ENCODE results near the gene FIGNL2.

The FIGNL2 gene

DNA sequence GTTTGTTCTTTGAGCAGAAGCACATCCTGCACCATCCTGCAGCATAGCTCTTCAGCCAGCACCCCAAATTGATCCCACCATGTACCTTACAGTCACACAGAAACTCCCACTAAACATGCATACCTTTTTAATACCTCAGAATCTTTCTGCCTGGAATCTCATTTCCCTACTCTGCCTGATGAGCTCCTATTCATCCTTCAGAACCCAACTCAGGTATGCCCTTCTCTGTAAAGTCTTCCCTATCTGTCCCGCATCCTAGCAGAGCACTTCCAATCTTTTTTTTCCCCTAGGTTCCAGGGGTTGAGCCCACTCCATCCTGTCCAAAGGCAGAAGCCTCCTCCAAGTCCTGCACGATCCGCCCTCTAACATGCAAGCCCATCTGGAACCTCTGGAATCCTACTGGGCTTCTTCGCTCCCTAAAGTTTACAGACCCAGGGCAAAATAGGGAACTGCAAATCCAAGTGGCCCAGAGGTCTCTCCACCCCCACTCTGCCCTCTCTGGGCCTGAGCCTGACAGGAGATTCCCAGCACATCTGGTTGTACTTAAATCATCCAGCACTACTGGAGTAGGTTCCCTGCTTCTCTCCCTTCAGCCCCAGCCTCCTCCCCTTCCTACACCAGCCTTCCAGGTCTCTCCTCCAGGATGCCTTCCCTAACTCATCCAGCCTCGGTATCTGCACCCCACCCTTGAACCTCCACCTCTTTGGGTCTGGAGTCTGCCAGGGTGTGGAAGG lies 4.1 kb upstream of the FIGNL2 start:
- no peak for DNase-seq

GRCh38 chr12:51851413-51852124 lies 3.1 kb upstream of the FIGNL2 start:
- no peak for DNase-seq

DNA sequence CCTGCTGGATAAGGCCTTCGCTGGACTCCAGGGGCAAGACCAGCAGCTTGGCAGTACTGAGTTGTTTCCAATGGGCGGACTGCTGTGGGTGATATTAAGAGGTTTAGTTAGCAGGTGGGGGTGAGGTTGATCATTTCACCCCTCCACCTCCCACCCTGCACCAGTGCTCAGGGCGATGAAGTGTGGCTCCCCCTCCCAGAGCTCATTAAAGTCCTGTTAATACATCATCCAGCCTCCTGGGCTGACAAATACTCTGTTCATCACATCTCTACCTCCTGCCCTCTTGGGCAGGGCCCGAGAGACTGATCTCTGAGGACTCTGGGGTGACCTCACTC lies 2.4 kb upstream of the FIGNL2 start:
- no peak for DNase-seq

DNA sequence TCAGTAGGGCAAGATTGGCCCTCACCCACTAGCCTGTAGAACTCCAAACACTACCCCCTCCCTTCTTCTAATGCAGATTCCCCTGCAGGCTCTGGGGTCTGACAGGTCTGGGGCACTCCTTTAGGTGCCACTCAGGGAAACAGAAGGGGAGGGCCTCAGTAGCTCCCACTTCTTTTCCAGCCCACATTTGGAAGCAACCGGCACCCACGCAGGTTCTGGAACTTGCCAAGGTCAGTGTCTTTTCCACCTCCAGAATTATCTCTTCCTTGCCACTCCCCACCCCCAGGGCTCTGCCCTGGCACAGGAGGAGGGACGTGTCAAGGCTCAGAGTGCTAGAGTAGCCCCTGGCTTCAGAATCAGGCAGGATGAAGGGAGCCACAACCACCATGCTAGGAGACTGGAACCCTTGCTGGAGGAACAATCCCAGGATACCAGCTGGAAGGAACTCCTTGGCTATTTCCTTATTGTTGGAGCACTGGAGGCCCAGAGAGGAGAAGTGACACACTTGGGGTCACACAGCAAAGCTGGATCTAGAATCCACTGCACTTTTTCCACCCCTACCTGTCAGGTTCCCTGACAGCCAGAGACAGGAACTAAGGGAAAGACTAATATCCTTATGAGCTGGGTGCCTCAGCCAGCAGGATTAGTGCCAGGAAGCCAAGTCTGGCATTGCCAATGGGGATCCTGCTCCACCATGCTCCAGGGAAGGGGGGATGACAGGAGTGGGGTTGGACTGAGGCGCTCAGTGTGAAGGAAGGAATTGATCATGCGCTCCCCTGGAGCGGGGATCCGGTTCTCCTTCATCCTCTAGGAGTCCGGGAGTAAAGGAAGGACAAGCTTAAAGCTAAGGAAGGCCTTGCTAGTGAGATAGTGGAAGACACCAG lies 1.8 kb upstream of the FIGNL2 start:
- DNase-seq, result no peak

- no peak for DNase-seq
Measured at GRCh38 chr12:51848841-51849735, 570 bp upstream of the FIGNL2 start.

GRCh38 chr12:51847643-51848325 lies 734 bp downstream of the FIGNL2 start:
- no peak for DNase-seq

DNA sequence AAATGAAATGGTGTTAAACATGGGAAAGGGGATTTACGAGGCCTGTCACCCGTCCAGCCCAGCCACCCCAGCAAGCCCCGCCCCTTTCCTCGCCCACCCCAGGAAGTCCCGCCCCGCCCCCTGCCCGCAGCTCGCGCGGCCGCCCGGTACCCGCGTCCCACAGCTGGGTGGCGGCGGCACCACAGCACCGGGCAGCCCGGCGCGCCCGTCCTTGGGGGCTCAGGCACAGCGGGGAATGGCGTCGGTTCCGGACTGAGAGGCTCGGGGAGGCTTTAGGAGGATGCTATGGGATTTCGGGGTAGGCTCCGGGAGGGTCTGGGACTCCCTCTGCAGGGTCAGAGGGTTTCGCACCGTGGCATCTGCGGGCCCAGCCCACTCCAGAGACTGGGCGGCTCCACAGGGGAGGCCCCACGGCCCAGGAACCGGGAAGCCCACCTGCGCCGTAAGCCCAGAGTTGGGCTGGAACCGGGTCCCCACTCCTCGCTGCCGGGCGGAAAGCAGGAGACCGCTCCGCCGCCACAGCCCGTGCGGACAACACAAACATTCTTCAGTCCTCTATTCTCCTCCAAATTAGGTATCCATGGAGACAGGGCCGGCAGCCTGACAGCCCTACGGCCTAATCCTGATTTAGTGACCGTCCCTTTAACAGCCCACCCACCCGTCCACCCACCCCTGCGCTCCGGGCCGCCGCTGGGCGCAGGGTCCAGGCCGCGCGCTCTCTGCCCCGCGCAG lies 1.4 kb downstream of the FIGNL2 start:
- DNase-seq, result no peak

GRCh38 chr12:51846271-51846691 lies 2.2 kb downstream of the FIGNL2 start:
- DNase-seq, result no peak

DNA sequence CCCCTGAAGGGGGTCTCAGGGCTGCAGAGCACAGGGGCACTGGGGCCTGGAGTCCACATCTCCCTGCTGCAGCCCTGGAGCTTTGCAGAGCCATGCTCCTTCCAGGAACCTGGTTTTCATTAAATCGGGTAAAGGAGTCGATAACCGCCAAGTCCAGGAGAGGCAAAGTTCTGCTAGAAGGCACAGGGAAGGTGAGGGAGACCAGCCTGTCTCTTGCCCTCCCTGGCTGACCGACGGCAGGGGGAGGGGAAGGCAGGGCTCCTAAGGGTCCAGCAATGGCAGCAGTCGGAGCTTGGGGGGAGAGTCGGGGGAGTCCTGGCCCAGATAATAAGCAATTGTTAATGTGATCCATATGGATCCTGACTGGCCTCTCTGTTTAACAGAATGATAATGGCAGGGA lies 3.0 kb downstream of the FIGNL2 start:
- no peak for DNase-seq

- no peak for DNase-seq
Measured at GRCh38 chr12:51844854-51845253, 3.7 kb downstream of the FIGNL2 start.

DNA sequence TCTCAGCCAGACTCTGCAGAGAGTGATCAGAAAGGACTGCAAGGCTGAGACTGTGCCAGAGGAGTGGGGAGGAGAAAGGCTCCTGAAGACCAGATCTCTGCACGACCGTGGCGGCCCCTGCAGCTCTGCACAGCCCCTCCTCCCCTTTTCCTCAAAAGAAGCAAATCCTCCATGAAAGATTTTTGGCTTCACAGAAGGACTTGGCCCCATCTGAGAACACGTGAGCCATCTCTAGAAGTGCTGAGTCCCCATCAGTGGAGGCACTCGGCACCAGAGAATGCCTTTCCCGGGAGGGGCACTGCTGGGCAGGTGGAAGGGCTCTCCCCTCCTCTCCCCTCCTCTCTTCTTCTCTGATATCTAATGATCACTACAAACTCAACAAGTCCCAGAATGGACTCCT lies 6.8 kb downstream of the FIGNL2 start:
- DNase-seq, result no peak

GRCh38 chr12:51840966-51841365 lies 7.6 kb downstream of the FIGNL2 start:
- DNase-seq, result no peak

DNA sequence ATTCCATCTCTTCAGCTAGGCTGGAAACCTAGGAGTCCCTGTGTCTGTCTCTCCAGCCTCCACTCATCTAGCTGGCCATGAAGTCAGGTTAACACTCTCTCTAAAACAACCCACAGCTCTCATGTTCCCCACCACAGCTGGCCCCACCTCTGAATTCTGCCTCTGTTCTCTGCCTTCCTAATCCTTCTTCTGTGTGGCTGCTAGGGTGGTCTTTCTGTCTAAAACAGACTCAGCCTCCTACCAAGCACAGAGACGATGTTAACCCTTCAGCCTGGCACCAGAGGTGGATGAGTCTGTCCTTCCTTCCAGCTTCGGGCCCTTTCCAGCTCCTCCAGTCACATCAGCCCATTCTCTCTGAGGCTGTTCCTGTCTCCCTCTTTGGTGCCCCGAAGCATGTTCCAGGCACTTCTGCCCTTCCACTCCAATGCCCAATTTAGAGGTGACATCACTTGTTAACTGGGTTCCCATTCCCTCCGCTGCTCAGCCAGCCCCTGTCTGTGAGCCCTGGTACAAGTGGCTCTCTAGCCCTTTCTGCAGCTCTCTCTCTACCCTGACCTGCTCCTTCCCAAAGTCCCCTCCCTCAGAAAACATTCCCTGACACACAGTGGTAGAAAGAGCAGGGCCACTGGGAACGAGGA lies 9.1 kb downstream of the FIGNL2 start:
- no peak for DNase-seq

DNA sequence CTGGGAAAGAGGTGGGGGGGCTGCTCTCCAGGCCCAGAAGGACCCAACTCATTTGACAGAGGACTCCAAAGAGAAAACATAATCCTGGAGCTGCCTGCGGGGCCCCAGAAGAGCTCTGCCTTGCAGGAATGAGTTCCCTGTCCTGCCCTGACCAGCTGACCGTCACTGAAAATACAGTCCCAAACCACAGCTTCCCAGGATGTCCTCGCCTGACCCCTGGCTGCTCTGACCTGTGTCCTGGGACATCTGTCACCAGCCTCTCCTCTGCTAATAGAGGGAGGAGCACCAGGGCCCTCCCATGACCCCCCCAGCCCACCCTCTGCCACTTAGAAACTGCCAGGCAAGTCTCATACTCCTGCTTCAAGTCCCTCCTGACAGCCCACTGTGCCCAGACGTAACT lies 9.8 kb downstream of the FIGNL2 start:
- DNase-seq, result no peak

GRCh38 chr12:51838036-51838435 lies 10.5 kb downstream of the FIGNL2 start:
- no peak for DNase-seq

- no peak for DNase-seq
Measured at GRCh38 chr12:51837286-51837685, 11.2 kb downstream of the FIGNL2 start.

DNA sequence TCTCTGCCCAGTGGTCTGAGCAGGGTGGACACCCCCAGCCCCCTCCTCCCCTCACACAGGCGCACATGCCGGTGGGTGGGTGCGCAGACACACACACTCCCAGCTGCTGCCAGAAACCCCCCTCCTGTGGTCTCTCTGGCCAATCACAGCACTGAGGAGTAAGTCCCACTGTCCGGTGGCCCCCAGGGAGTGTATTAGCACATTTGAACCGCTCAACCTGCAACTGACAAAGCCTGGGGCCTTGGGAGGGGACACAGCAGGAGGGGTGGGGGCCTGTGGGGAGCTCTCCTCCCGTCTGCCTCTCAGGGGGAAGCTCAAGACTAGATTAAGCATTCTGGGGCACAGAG lies 11.7 kb downstream of the FIGNL2 start:
- no peak for DNase-seq

GRCh38 chr12:51836041-51836826 lies 12.3 kb downstream of the FIGNL2 start:
- DNase-seq, result no peak

- no peak for DNase-seq
Measured at GRCh38 chr12:51834411-51834810, 14.1 kb downstream of the FIGNL2 start.

Measured in NCI-H446 (cell line).